Measurements from ENCODE around the gene SLAMF9. TPM values are rescaled to one million over a fixed set of nuclear protein-coding genes. Genes with fewer than 3 reads are reported as not detected.

Gene SLAMF9
- polyA plus RNA-seq, 1 donor (not counting 4 experiments of a cell fraction or from before 2014, with no cell fraction given) = 0.31 TPM

DNA sequence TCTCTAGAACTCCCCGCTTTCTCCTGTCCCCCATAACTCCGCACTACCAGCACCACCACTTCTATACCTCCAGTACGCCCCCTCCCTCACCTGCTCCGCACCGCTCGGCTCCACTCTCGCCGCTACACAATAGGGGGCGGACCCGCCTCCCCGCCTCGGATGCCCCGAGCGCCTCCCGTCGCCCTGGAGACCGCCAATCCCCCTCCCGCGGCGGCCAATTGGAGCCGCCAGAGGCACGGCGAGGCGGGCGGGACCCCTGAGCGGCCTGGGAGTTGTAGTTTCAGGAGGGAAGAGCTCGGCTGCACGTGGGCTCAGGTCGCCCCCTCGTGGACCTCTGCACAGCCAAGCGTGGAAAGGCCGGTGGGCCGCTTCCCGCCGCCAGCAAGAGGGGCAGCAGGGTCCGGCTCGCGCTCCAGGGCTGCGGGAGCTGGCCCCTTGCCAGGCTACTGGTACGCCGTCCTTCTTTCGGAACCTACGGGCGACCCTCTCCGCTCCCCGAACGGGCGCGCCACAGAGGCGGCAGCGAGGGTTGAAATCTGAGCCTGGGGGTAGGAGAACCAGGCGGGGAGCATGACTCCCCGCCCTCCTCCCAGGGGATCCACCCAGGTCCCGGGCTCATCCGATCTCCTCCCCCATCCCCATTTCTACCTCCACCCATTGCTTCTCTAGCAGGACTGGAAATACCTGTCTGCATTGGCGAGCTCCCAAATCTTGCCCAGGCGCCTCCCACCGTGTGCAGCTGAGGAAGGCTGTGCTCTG, 8.4 kb downstream of the SLAMF9 start, which contains the start of gene IGSF9:
Gene IGSF9, minus strand, starts transcription at position 131 of the 759 bp plus-strand sequence. CDS start 2,159 bp downstream, outside the sequence.
- DNase-seq (ENCODE audit: low read depth, low spot score) (peak; percentile 84), FAIRE-seq (peak; percentile 44)
- no peaks in the 10 kb centered on the region for H3K27me3 ChIP-seq (ENCODE audit: control insufficient read depth, extremely low read depth, insufficient read depth, low read length)
- peak within 1 kb of the TSS; percentile 74 for H3K27ac ChIP-seq (ENCODE audit: control insufficient read depth, insufficient read depth, low read length)
- H3K9me1 ChIP-seq (ENCODE audit: control insufficient read depth, extremely low read depth, insufficient read depth, low read length) = peaks cover 4% of the 10 kb centered on the region
- TF ChIP-seq EZH2 (IDR thresholded peaks at IDR 0.05; ENCODE audit: low read length) = no peak
- TF ChIP-seq, protein P1, sequence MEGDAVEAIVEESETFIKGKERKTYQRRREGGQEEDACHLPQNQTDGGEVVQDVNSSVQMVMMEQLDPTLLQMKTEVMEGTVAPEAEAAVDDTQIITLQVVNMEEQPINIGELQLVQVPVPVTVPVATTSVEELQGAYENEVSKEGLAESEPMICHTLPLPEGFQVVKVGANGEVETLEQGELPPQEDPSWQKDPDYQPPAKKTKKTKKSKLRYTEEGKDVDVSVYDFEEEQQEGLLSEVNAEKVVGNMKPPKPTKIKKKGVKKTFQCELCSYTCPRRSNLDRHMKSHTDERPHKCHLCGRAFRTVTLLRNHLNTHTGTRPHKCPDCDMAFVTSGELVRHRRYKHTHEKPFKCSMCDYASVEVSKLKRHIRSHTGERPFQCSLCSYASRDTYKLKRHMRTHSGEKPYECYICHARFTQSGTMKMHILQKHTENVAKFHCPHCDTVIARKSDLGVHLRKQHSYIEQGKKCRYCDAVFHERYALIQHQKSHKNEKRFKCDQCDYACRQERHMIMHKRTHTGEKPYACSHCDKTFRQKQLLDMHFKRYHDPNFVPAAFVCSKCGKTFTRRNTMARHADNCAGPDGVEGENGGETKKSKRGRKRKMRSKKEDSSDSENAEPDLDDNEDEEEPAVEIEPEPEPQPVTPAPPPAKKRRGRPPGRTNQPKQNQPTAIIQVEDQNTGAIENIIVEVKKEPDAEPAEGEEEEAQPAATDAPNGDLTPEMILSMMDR (optimal IDR thresholded peaks at IDR 0.05 in 1 of 3, IDR thresholded peaks at IDR 0.05 in 1 of 3, conservative IDR thresholded peaks at IDR 0.05 in 1 of 3; ENCODE audit: extremely low read depth in 1 of 3, insufficient read depth in 2 of 3, low read length in 3 of 3) = peak; percentile 45 to 76 (median 66)
- H3K4me2 ChIP-seq (ENCODE audit: control insufficient read depth, extremely low read depth, insufficient read depth, low read depth, low read length) = peak within 1 kb of the TSS; percentile 92
- dilution Hi-C loops (cut with MboI; ENCODE audit: extremely low pct_ligation_motif_present, low sequenced_read_pairs) = no loop called here
- H3K9ac ChIP-seq (ENCODE audit: control insufficient read depth, extremely low read depth, insufficient read depth, low read length) = peak within 1 kb of the TSS; percentile 75
- H4K20me1 ChIP-seq (ENCODE audit: control insufficient read depth, extremely low read depth, insufficient read depth, low read length) = no peaks in the 10 kb centered on the region
- peak within 1 kb of the TSS; percentile 82 for H2AFZ ChIP-seq (ENCODE audit: control insufficient read depth, low read length)
- H3K4me3 ChIP-seq (ENCODE audit: control insufficient read depth in 2 of 3, extremely low read depth in 1 of 3, insufficient read depth in 2 of 3, low read depth in 1 of 3, low read length in 3 of 3) = peak within 1 kb of the TSS; percentile 56 to 83 (median 77)
- no peaks in the 10 kb centered on the region for H3K9me3 ChIP-seq (ENCODE audit: control insufficient read depth, low read depth, low read length)
- no peaks in the 10 kb centered on the region for H3K79me2 ChIP-seq (ENCODE audit: control insufficient read depth, insufficient read depth, low read length)
- H3K36me3 ChIP-seq (ENCODE audit: control insufficient read depth in 2 of 2, extremely low read depth in 1 of 2, insufficient read depth in 2 of 2, low read length in 2 of 2) = no peaks in the 10 kb centered on the region
- H3K4me1 ChIP-seq (ENCODE audit: control insufficient read depth, extremely low read depth, insufficient read depth, low read length) = peaks cover 49% of the 10 kb centered on the region

GRCh38 chr1:159944623-159945455, 9.2 kb downstream of the SLAMF9 start:
- no peaks in the 10 kb centered on the region for H3K36me3 ChIP-seq (ENCODE audit: control insufficient read depth in 2 of 2, extremely low read depth in 1 of 2, insufficient read depth in 2 of 2, low read length in 2 of 2)
- no peak for TF ChIP-seq EZH2 (IDR thresholded peaks at IDR 0.05; ENCODE audit: low read length)
- TF ChIP-seq, protein P1 (optimal IDR thresholded peaks at IDR 0.05 in 1 of 3, IDR thresholded peaks at IDR 0.05 in 1 of 3, conservative IDR thresholded peaks at IDR 0.05 in 1 of 3; ENCODE audit: extremely low read depth in 1 of 3, insufficient read depth in 2 of 3, low read length in 3 of 3) = no peak
- no peaks in the 10 kb centered on the region for H3K79me2 ChIP-seq (ENCODE audit: control insufficient read depth, insufficient read depth, low read length)
- DNase-seq (ENCODE audit: low read depth, low spot score) (no peak), FAIRE-seq (peak; percentile 69)
- peaks cover 4% of the 10 kb centered on the region for H3K9me1 ChIP-seq (ENCODE audit: control insufficient read depth, extremely low read depth, insufficient read depth, low read length)
- peaks cover 50% of the 10 kb centered on the region for H3K4me1 ChIP-seq (ENCODE audit: control insufficient read depth, extremely low read depth, insufficient read depth, low read length)
- H3K27me3 ChIP-seq (ENCODE audit: control insufficient read depth, extremely low read depth, insufficient read depth, low read length) = no peaks in the 10 kb centered on the region
- peak overlapping the region; percentile 75 for H3K9ac ChIP-seq (ENCODE audit: control insufficient read depth, extremely low read depth, insufficient read depth, low read length)
- dilution Hi-C loops (cut with MboI; ENCODE audit: extremely low pct_ligation_motif_present, low sequenced_read_pairs) = no loop called here
- peak overlapping the region; percentile 74 for H3K27ac ChIP-seq (ENCODE audit: control insufficient read depth, insufficient read depth, low read length)
- H2AFZ ChIP-seq (ENCODE audit: control insufficient read depth, low read length) = peak overlapping the region; percentile 49
- H4K20me1 ChIP-seq (ENCODE audit: control insufficient read depth, extremely low read depth, insufficient read depth, low read length) = no peaks in the 10 kb centered on the region
- peak overlapping the region; percentile 92 for H3K4me2 ChIP-seq (ENCODE audit: control insufficient read depth, extremely low read depth, insufficient read depth, low read depth, low read length)
- peak overlapping the region; percentile 56 to 83 (median 77) for H3K4me3 ChIP-seq (ENCODE audit: control insufficient read depth in 2 of 3, extremely low read depth in 1 of 3, insufficient read depth in 2 of 3, low read depth in 1 of 3, low read length in 3 of 3)
- no peaks in the 10 kb centered on the region for H3K9me3 ChIP-seq (ENCODE audit: control insufficient read depth, low read depth, low read length)
